ENCODE results near the gene SCAMP5.

The SCAMP5 gene

DNA sequence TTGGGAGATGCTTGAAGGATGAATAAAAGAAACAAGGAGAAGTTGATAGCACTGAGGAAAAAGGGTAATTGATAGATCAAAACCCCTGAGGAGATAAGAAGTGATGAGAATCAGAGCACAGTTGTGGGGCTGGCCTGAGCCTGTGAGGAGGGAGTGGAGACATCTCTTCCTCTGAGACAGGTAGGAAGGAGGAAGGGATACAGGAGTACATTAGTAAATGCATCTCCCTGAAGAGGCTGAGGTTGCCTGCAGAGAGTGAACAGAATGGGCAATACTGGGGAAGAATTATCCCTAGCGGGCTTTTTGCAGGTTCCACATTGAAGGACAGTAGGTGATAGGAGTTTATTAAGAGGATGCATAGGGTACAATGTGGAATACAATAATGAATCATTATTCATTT is 17.3 kb upstream of the SCAMP5 start:
- Histone ChIP-seq H2AFZ (ENCODE audit: low read length) (no peak overlapping the region), H3K4me1 (ENCODE audit: insufficient read depth, low read length, poor library complexity, severe bottlenecking) (no peaks in the 10 kb centered on the region), H3K9ac (ENCODE audit: low read depth, low read length, poor library complexity, severe bottlenecking) (no peak overlapping the region), H3K9me3 (ENCODE audit: insufficient read depth, low read depth, low read length) (no peaks in the 10 kb centered on the region), H3K27me3 (ENCODE audit: insufficient read depth, low read length, poor library complexity, severe bottlenecking) (no peaks in the 10 kb centered on the region), H3K79me2 (ENCODE audit: insufficient read depth, low read length) (no peaks in the 10 kb centered on the region), H3K9me2 (replicated peaks; ENCODE audit: low read depth, low read length) (no peaks in the 10 kb centered on the region), H3F3A (ENCODE audit: low read depth) (no peaks in the 10 kb centered on the region), H3K4me3 (ENCODE audit: low read length, poor library complexity, severe bottlenecking) (no peak overlapping the region), H3K36me3 (ENCODE audit: insufficient read depth, low read length) (no peaks in the 10 kb centered on the region), H4K20me1 (ENCODE audit: insufficient read depth, low read length, poor library complexity, severe bottlenecking) (no peaks in the 10 kb centered on the region), H3K4me2 (ENCODE audit: low read depth, low read length, poor library complexity, severe bottlenecking) (no peak overlapping the region)
- no peak for TF ChIP-seq CTCF (conservative IDR thresholded peaks at IDR 0.05; ENCODE audit: low read length)
- no peak for TF ChIP-seq EZH2phosphoT487 (IDR thresholded peaks at IDR 0.05; ENCODE audit: borderline replicate concordance)

- Histone ChIP-seq H3K9me3 (ENCODE audit: insufficient read depth, low read depth, low read length) (no peaks in the 10 kb centered on the region), H3K9me2 (replicated peaks; ENCODE audit: low read depth, low read length) (no peaks in the 10 kb centered on the region), H3K4me3 (ENCODE audit: low read length, poor library complexity, severe bottlenecking) (no peak overlapping the region), H3F3A (ENCODE audit: low read depth) (no peaks in the 10 kb centered on the region), H3K4me1 (ENCODE audit: insufficient read depth, low read length, poor library complexity, severe bottlenecking) (no peaks in the 10 kb centered on the region), H3K27me3 (ENCODE audit: insufficient read depth, low read length, poor library complexity, severe bottlenecking) (no peaks in the 10 kb centered on the region), H3K4me2 (ENCODE audit: low read depth, low read length, poor library complexity, severe bottlenecking) (no peak overlapping the region), H3K79me2 (ENCODE audit: insufficient read depth, low read length) (no peaks in the 10 kb centered on the region), H3K9ac (ENCODE audit: low read depth, low read length, poor library complexity, severe bottlenecking) (no peak overlapping the region), H4K20me1 (ENCODE audit: insufficient read depth, low read length, poor library complexity, severe bottlenecking) (no peaks in the 10 kb centered on the region), H3K36me3 (ENCODE audit: insufficient read depth, low read length) (no peaks in the 10 kb centered on the region), H2AFZ (ENCODE audit: low read length) (no peak overlapping the region)
- no peak for TF ChIP-seq EZH2phosphoT487 (IDR thresholded peaks at IDR 0.05; ENCODE audit: borderline replicate concordance)
- no peak for TF ChIP-seq CTCF (conservative IDR thresholded peaks at IDR 0.05; ENCODE audit: low read length)
Observed at GRCh38 chr15:74978503-74978902, 16.9 kb upstream of the SCAMP5 start.

- H3K4me2 ChIP-seq (ENCODE audit: low read depth, low read length, poor library complexity, severe bottlenecking), result no peak overlapping the region
- no peak overlapping the region for H2AFZ ChIP-seq (ENCODE audit: low read length)
- H3K9me3 ChIP-seq (ENCODE audit: insufficient read depth, low read depth, low read length), result no peaks in the 10 kb centered on the region
- no peak for TF ChIP-seq CTCF (conservative IDR thresholded peaks at IDR 0.05; ENCODE audit: low read length)
- TF ChIP-seq EZH2phosphoT487 (IDR thresholded peaks at IDR 0.05; ENCODE audit: borderline replicate concordance), result no peak
- no peaks in the 10 kb centered on the region for H4K20me1 ChIP-seq (ENCODE audit: insufficient read depth, low read length, poor library complexity, severe bottlenecking)
- no peak overlapping the region for H3K9ac ChIP-seq (ENCODE audit: low read depth, low read length, poor library complexity, severe bottlenecking)
- no peak overlapping the region for H3K4me3 ChIP-seq (ENCODE audit: low read length, poor library complexity, severe bottlenecking)
- no peaks in the 10 kb centered on the region for H3F3A ChIP-seq (ENCODE audit: low read depth)
- H3K27me3 ChIP-seq (ENCODE audit: insufficient read depth, low read length, poor library complexity, severe bottlenecking), result no peaks in the 10 kb centered on the region
- H3K36me3 ChIP-seq (ENCODE audit: insufficient read depth, low read length), result no peaks in the 10 kb centered on the region
- H3K79me2 ChIP-seq (ENCODE audit: insufficient read depth, low read length), result no peaks in the 10 kb centered on the region
- H3K9me2 ChIP-seq (replicated peaks; ENCODE audit: low read depth, low read length), result no peaks in the 10 kb centered on the region
- no peaks in the 10 kb centered on the region for H3K4me1 ChIP-seq (ENCODE audit: insufficient read depth, low read length, poor library complexity, severe bottlenecking)
Observed at GRCh38 chr15:74982183-74982582, 13.2 kb upstream of the SCAMP5 start.
